HEK293T (cell line): Measurements from ENCODE around the gene MBD2.

Source experiments
- ELF4 ChIP-seq: fragments of 450-650 bp; IDR thresholded peaks from 2 replicates; pipeline ENCODE4 v1.6.1; 2017; ENCODE audit warnings: antibody characterized with exemption
- FOXA1 ChIP-seq: fragments of 450-650 bp; IDR thresholded peaks from 2 replicates; pipeline ENCODE4 v1.6.1; 2016; ENCODE audit warnings: mild to moderate bottlenecking
- FOXM1 ChIP-seq: fragments of 450-650 bp; IDR thresholded peaks from 2 replicates; pipeline ENCODE4 v1.6.1; 2017; ENCODE audit warnings: mild to moderate bottlenecking, borderline replicate concordance
- HDGF ChIP-seq: fragments of 450-650 bp; IDR thresholded peaks from 2 replicates; pipeline ENCODE4 v1.6.1; 2017; ENCODE audit warnings: antibody characterized with exemption, borderline replicate concordance
- L3MBTL2 ChIP-seq: fragments of 450-650 bp; conservative IDR thresholded peaks from 2 replicates; pipeline ENCODE4 v1.6.1; 2016; ENCODE audit warnings: mild to moderate bottlenecking
- PKNOX1 ChIP-seq: fragments of 450-650 bp; IDR thresholded peaks from 2 replicates; pipeline ENCODE4 v1.6.1; 2016
- SP1 ChIP-seq: fragments of 450-650 bp; IDR thresholded peaks from 2 replicates; pipeline ENCODE4 v1.6.1; 2017
- SUZ12 ChIP-seq: fragments of 450-650 bp; IDR thresholded peaks from 2 replicates; pipeline ENCODE4 v1.6.1; 2016; ENCODE audit warnings: mild to moderate bottlenecking
- TARDBP ChIP-seq: fragments of 450-650 bp; IDR thresholded peaks from 2 replicates; pipeline ENCODE4 v1.6.1; 2016

GRCh38 chr18:54223568-54224241 lies 764 bp downstream of the MBD2 start:
- TF ChIP-seq FOXA1 = no peak
- TF ChIP-seq HDGF = no peak
- TF ChIP-seq FOXM1 = no peak
- no peak; the same call in 1 of the 2 replicates for TF ChIP-seq PKNOX1
- no peak for TF ChIP-seq SP1
- no peak for TF ChIP-seq TARDBP
- TF ChIP-seq L3MBTL2 = no peak
- TF ChIP-seq SUZ12 = no peak
- TF ChIP-seq ELF4 = no peak
